ENCODE data around the gene SLC12A8. TPM values are rescaled to one million over a fixed set of nuclear protein-coding genes. Genes with fewer than 3 reads are reported as not detected.

The SLC12A8 gene
- total and polyA plus RNA-seq, 9 of the 15 experiments (the other 6 are each of a cell fraction or from before 2014, with no cell fraction given), result 0.04 to 0.33 (median 0.09) TPM; not detected in 4

DNA sequence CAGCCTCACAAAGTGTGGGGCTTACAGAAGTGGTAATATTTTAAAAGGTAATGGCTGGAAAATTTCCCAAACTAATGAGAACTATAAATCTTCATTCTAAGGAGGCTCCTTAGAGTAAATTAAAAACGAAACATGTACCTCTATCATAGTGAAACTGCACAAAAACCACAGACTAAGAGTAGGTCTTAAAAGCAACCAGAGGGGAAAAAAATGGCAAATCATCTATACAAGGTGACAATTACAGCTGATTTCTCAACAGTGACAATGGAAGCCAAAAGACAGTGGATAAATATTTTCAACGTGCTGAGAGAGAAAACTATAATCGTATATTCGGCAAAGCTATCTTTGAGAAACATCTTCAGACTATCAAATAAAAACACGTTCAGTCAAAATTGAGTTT is 177.3 kb downstream of the SLC12A8 start (continued):
- TF ChIP-seq, protein P1, sequence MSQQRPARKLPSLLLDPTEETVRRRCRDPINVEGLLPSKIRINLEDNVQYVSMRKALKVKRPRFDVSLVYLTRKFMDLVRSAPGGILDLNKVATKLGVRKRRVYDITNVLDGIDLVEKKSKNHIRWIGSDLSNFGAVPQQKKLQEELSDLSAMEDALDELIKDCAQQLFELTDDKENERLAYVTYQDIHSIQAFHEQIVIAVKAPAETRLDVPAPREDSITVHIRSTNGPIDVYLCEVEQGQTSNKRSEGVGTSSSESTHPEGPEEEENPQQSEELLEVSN (IDR thresholded peaks at IDR 0.05; ENCODE audit: borderline replicate concordance in 1 of 2, extremely low read depth in 1 of 2, insufficient read depth in 1 of 2, insufficient read length in 1 of 2, low read depth in 1 of 2, low read length in 1 of 2, poor library complexity in 1 of 2, severe bottlenecking in 1 of 2), result no peak

DNA sequence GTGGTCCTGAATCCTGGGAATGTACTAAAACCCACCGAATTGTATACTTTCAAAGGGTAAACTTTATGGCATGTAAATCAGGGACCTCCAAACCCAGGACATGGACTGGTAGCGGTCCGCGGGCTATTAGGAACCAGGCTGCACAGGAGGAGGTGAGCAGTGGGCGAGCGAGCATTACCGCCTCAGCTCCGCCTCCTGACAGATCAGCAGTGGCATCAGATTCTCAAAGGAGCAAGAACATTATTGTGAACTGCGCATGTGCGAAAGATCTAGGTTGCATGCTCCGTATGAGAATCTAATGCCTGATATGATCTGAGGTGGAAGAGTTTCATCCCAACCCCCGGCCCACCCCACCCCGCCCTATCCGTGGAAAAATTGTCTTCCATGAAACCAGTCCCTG is 178.9 kb downstream of the SLC12A8 start:
- intact Hi-C loops (cut with micrococcal nuclease) (no loop called here), in situ Hi-C loops (cut with MboI) (no loop called here)
- FAIRE-seq (no peak), ATAC-seq (no peak), DNase-seq (ENCODE audit: extremely low read depth in 1 of 4, low spot score in 3 of 4) (no peak)
- Histone ChIP-seq H4K20me1 (replicated peaks; ENCODE audit: control insufficient read depth, insufficient read depth, low read length) (no peaks in the 10 kb centered on the region), H3K9me3 (replicated peaks; ENCODE audit: control insufficient read depth, insufficient read depth, low read depth, low read length) (no peaks in the 10 kb centered on the region), H3K9me1 (ENCODE audit: control insufficient read depth, insufficient read depth, low read length) (no peaks in the 10 kb centered on the region), H3K79me2 (ENCODE audit: control insufficient read depth, insufficient read depth, low read length) (no peaks in the 10 kb centered on the region), H3K27ac (ENCODE audit: extremely low read depth, low read depth, low read length) (no peak overlapping the region), H3K4me1 (replicated peaks in 1 of 2; ENCODE audit: control insufficient read depth in 2 of 2, insufficient read depth in 2 of 2, low read length in 2 of 2) (no peaks in the 10 kb centered on the region), H3K4me2 (ENCODE audit: insufficient read depth, low read length) (no peak overlapping the region), H2AFZ (ENCODE audit: low read depth, low read length) (no peak overlapping the region), H3K4me3 (no peak overlapping the region), H3K27me3 (ENCODE audit: control insufficient read depth in 2 of 2, insufficient read depth in 2 of 2, low read length in 2 of 2) (peaks cover 2 to 16% of the 10 kb centered on the region in 2 experiments; a peak in 2 of 5 replicates), H3K9ac (ENCODE audit: insufficient read depth in 1 of 2, low read depth in 2 of 2, low read length in 2 of 2) (no peak overlapping the region), H3K36me3 (ENCODE audit: control insufficient read depth, insufficient read depth, low read length) (no peaks in the 10 kb centered on the region)
- ChIA-PET POLR2A (no interaction called here), CTCF (ENCODE audit: low intra/inter-chr PET ratio) (no interaction called here)
- 16% methylated on average over 10 of the region's 14 CpGs for WGBS (ENCODE audit: insufficient coverage, low coverage, missing lambda C conversion rate)
- BruUV-seq (replicated peaks), result no TSS peak
- TF ChIP-seq, protein P2, sequence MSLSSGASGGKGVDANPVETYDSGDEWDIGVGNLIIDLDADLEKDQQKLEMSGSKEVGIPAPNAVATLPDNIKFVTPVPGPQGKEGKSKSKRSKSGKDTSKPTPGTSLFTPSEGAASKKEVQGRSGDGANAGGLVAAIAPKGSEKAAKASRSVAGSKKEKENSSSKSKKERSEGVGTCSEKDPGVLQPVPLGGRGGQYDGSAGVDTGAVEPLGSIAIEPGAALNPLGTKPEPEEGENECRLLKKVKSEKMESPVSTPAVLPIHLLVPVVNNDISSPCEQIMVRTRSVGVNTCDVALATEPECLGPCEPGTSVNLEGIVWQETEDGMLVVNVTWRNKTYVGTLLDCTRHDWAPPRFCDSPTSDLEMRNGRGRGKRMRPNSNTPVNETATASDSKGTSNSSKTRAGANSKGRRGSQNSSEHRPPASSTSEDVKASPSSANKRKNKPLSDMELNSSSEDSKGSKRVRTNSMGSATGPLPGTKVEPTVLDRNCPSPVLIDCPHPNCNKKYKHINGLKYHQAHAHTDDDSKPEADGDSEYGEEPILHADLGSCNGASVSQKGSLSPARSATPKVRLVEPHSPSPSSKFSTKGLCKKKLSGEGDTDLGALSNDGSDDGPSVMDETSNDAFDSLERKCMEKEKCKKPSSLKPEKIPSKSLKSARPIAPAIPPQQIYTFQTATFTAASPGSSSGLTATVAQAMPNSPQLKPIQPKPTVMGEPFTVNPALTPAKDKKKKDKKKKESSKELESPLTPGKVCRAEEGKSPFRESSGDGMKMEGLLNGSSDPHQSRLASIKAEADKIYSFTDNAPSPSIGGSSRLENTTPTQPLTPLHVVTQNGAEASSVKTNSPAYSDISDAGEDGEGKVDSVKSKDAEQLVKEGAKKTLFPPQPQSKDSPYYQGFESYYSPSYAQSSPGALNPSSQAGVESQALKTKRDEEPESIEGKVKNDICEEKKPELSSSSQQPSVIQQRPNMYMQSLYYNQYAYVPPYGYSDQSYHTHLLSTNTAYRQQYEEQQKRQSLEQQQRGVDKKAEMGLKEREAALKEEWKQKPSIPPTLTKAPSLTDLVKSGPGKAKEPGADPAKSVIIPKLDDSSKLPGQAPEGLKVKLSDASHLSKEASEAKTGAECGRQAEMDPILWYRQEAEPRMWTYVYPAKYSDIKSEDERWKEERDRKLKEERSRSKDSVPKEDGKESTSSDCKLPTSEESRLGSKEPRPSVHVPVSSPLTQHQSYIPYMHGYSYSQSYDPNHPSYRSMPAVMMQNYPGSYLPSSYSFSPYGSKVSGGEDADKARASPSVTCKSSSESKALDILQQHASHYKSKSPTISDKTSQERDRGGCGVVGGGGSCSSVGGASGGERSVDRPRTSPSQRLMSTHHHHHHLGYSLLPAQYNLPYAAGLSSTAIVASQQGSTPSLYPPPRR (CRISPR knock-in tag; IDR thresholded peaks at IDR 0.05; ENCODE audit: borderline replicate concordance), result no peak
- TF ChIP-seq ZNF699 (CRISPR knock-in tag; IDR thresholded peaks at IDR 0.05; ENCODE audit: insufficient replicate concordance) (no peak), MYBL2 (IDR thresholded peaks at IDR 0.05; ENCODE audit: low read depth) (no peak), MYBL2 (CRISPR knock-in tag; IDR thresholded peaks at IDR 0.05; ENCODE audit: borderline replicate concordance) (no peak), C11orf30 (IDR thresholded peaks at IDR 0.05; ENCODE audit: low read depth) (no peak), TAF15 (IDR thresholded peaks at IDR 0.05; ENCODE audit: low read depth, low read length) (no peak), ZNF316 (IDR thresholded peaks at IDR 0.05) (no peak), HNRNPL (IDR thresholded peaks at IDR 0.05; ENCODE audit: low read depth, low read length) (no peak), ELF1 (tag; IDR thresholded peaks at IDR 0.05) (no peak), RBM14 (IDR thresholded peaks at IDR 0.05; ENCODE audit: borderline replicate concordance, insufficient read depth, low read depth, low read length) (no peak), SRSF1 (IDR thresholded peaks at IDR 0.05; ENCODE audit: low read depth, low read length) (no peak), BHLHE40 (IDR thresholded peaks at IDR 0.05; ENCODE audit: low read length) (no peak)
